HG03097 (cell line): ENCODE results near the gene SLC30A2.

Source experiments
- ATAC-seq: cut with Tn5 transposase; IDR thresholded peaks from one replicate; pipeline ENCODE4 v1.9.1; 2021; ENCODE audit not compliant: unreplicated experiment, low FRiP score

Gene SLC30A2

GRCh38 chr1:26043765-26044164, 2.2 kb downstream of the SLC30A2 start:
- no peak for ATAC-seq

DNA sequence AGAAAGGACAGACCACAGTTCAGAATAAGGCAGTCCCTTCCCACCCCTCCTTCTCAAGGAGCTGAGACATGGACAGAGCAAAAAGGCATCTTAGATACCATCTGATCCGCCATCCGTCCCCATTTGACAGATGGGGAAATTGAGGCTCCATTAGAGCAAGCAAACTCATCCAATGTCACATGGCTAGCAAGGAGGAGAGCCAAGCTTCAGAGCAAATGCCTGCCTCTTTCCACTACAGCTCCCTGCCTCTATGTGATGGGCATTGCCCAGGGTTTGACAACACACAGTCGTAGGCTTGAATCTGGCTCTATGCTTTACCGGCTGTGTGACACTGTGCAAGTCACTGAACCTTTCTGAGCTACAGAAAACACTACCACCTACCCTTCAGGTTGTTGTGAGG, 3.9 kb downstream of the SLC30A2 start:
- ATAC-seq = no peak

DNA sequence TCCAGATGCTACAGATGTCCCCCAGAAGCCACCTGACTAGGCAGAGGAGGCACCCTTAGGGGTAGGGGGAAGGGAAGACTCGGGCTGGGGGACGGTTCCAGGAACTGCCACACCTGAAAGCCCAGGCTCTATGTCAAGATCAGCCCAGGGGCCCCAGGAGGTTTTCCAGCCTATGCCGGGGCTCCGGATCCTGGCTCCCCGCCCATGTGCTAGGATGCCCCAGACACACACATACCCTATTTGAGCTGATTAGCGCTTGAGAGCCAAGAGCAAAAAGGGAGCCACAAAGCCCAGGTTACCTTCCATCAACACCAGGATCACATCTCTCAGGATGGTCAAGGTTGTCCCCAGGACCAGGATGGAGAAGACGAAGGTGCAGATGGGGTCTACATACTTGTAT, 4.5 kb downstream of the SLC30A2 start:
- no peak for ATAC-seq

GRCh38 chr1:26038904-26039303, 7.0 kb downstream of the SLC30A2 start:
- no peak for ATAC-seq

DNA sequence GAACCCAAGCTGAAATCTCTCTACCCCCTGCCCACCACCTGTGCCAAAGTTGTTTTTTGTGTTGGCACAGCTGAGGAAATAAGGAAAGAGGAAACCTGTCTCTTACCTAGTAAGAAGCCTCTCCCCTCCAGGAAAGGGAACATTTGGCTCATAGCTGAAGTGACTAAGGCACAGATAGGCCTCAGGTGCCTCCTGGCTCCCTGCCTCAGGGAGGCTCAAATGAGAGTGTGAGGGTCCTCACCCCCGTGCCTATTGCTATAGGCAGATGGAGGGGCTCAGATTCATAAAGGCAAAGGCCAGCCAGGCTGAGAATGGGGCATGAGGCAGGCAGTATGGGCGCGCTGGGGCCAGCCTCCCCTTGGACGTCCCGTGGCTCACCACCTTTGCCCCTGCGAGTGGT, 7.4 kb downstream of the SLC30A2 start:
- ATAC-seq = no peak

GRCh38 chr1:26037904-26038303, 8.0 kb downstream of the SLC30A2 start:
- ATAC-seq = no peak

DNA sequence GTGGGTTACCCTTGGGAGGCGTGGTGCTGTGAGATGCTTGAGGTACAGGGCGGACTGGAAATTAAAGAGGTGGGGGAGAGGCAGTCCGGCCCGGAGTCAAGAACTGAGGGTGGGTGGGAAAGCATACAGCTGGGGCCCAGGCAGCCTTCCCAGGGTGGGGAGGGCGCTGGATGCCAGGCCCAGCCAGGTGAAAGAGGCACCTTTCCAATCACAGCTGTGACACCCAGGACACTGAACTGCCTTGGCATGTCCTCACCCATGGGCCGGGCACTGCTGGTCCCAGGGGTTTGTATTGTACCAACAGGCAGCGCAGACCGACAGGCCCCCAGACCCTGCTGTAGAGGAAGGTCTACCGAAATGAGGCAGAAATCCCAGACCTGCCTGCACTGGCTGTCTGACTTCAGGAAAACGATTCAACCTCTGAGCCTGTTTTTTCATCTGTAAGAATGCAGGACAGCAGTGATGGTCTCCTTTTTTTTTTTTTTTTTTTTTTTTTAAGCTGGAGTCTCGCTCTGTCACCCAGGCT, 9.1 kb downstream of the SLC30A2 start:
- ATAC-seq = no peak

GRCh38 chr1:26035959-26036755, 9.8 kb downstream of the SLC30A2 start:
- ATAC-seq = peak; percentile 51

GRCh38 chr1:26035203-26035958, 10.5 kb downstream of the SLC30A2 start:
- peak; percentile 61 for ATAC-seq

DNA sequence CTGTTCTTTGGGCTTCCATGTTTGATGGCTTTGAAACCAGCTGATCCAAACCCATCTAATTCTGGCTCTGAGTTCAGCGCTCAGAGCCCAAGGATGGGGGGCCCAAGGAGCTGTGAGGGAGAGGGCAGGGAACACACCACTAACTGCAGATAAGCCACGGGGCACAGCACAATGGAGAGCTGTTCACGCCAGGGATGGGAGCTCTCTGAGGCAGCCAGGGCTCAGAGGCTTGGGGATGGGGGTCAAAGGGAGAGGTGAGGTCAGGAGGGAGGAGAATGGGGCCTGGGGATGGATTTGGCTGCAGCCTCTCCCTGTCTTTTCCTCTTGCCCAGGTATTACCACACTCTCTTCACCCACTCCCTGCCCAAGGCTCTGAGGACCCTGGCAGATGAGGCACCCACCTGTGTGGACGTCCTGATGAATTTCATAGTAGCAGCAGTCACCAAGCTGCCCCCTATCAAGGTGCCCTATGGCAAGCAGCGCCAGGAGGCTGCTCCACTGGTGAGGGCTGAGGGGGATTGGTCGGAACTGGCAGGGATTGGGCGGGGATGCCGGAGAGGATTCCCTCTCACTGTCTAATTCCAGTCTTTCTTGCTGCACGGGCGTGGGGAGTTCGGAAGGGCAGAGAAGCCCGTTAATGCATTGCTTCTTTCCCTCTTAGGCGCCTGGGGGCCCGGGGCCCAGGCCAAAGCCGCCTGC, 11.3 kb downstream of the SLC30A2 start:
- no peak for ATAC-seq

DNA sequence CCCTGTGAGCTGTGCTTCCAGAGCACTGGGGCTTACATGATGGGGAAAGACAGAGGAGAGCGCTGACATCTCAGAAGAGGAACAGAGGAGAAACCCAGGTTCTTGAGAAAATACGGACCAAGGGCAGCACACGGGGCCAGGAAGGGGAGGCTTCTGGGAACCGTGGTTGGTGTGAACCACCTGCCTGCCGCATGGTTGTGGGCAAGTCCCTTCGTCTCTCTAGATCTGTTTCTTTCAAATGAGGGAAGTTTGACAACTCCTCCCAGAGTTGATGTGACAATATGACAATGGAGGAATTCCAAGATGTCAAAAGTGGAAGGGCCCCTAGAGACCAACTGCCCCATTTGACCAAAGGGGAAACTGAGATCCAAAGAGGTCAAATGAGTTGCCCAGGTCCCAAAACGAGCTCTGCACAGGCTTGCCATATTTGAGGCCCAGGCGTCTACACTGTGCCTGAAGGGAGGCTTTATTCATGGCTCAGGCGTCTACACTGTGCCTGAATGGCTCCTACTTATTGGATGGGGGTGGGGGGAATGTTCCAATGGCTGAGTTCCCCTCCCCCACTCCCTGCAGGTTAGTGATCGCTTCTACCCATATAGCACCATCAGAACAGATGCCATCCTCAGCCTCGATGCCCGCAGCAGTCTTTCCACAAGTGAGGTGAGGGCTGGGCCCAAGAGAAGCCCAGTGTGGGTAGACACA, 13.1 kb downstream of the SLC30A2 start:
- no peak for ATAC-seq

- no peak for ATAC-seq
Observed at GRCh38 chr1:26031611-26032220, 14.2 kb downstream of the SLC30A2 start.

GRCh38 chr1:26031196-26031595, 14.7 kb downstream of the SLC30A2 start:
- ATAC-seq = no peak

- no peak for ATAC-seq
Observed at GRCh38 chr1:26029864-26030481, 15.9 kb downstream of the SLC30A2 start.

DNA sequence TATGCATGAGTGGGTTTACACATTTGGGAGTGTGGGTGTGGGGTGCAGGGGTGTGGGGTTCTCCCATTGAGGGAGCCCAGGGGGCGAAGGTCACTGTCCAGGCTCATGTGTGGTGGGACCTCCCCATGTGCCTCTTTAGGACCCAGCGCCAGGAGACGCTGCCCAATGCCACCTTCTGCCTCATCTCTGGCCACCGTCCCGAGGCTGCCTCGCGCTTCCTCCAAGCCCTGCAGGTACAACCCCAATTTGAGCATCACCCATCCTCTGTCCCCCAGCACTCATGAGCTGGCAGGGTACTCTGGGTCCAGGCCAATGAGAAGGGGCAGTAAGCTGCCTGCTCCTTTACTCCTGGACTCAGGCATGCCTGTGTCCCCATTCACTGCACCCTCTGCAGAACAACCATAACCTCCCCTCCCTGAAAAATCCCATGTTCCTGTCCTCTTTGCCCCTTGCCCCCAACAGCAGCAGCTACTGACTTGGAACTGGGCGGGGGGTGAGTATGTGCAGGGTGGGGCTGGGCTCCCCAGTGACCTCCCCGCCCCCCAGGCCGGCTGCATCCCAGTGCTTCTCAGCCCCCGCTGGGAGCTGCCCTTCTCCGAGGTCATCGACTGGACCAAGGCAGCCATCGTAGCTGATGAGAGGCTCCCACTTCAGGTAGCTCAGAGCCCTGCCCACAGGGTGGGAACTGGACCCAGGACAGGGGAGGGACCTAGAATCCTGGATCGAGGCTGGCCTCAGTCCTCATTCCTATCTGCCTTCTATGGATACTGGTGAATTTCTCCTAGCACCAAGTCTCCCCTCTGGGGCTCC, 16.7 kb downstream of the SLC30A2 start:
- ATAC-seq = no peak

GRCh38 chr1:26028490-26028980, 17.4 kb downstream of the SLC30A2 start:
- no peak for ATAC-seq

DNA sequence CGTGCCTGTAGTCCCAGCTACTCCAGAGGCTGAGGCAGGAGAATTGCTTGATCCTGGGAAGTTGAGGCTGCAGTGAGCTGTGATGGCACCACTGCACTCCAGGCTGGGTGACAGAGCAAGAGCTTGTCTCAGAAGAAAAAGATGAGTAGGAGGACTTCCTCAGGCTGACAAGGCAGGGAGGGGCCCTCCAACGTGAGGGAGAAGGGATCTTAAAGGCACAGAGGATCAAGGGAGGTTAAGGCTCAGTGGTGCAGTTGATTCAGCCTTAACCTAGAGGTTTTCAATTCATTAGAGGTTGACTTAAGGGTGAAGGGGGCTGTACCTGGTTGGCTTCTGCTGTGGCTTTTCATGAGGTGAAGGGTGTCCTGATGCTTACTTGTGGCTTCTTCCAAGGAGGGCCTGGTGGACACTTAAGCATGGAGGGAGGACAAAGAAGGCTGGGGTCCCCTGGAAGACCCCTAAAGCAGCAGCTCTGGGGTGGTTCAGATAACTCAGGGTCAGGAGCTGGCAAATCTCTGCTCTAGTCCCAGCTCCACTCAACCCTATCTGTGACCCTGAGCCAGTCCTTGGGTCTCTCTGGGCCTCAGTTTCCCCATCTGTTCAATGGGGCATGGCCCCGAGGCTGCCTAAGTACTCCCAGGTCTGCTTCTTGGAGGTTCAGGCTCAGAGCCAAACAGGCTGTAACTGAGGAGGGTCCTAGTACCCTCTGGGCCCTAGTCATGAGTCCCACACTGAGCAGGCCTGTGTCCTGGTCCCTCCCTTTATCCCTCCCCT, 18.0 kb downstream of the SLC30A2 start:
- no peak for ATAC-seq

- ATAC-seq = no peak
Observed at GRCh38 chr1:26025517-26025916, 20.4 kb downstream of the SLC30A2 start.
